Fibroblast of lung (primary cell): Measurements from ENCODE around the gene CDC25B. TPM values are rescaled to one million over a fixed set of nuclear protein-coding genes. Genes with fewer than 3 reads are reported as not detected.

ENCODE experiments used
- DNase-seq, 2 donors: peaks; one replicate each; pipeline versions ENCODE4 v3.0.0 to v3.0.0-alpha.2; 2010; ENCODE audit warnings: low read depth in 2 of 2
- H2AFZ ChIP-seq: 2 replicates; pipeline ENCODE4 v1.5.1; 2012; ENCODE audit warnings: low read length, control low read depth, inconsistent platforms
- H3K27ac ChIP-seq: 2 replicates; pipeline ENCODE4 v1.5.1; 2011; ENCODE audit warnings: low read length, control low read depth; ENCODE audit not compliant: insufficient read depth
- H3K27me3 ChIP-seq: 2 replicates; pipeline ENCODE4 v1.5.1; 2011; ENCODE audit warnings: mild to moderate bottlenecking, low read length; ENCODE audit not compliant: control insufficient read depth, insufficient read depth
- H3K36me3 ChIP-seq: 2 replicates; pipeline ENCODE4 v1.5.1; 2011; ENCODE audit warnings: low read length; ENCODE audit not compliant: control insufficient read depth, insufficient read depth
- H3K4me1 ChIP-seq: 2 replicates; pipeline ENCODE4 v1.5.1; 2011; ENCODE audit warnings: low read length; ENCODE audit not compliant: control insufficient read depth, insufficient read depth; ENCODE audit errors: extremely low read depth
- H3K4me2 ChIP-seq: 2 replicates; pipeline ENCODE4 v1.5.1; 2011; ENCODE audit warnings: low read length, control low read depth; ENCODE audit not compliant: insufficient read depth; ENCODE audit errors: extremely low read depth
- H3K4me3 ChIP-seq, 4 experiments: fragments of 200-600 bp in 1 of 4; sonication (generic) in 1 of 4; replicated peaks in 1 of 4; 2 replicates each; pipeline ENCODE4 v1.5.1; 2011 to 2016; ENCODE audit warnings: low read length in 4 of 4, low read depth in 3 of 4, mild to moderate bottlenecking in 3 of 4, control low read depth in 2 of 4, inconsistent platforms in 1 of 4, mixed read lengths in 1 of 4; ENCODE audit not compliant: insufficient read depth in 1 of 4; ENCODE audit errors: control extremely low read depth in 1 of 4
- H3K79me2 ChIP-seq: 2 replicates; pipeline ENCODE4 v1.5.1; 2012; ENCODE audit warnings: mild to moderate bottlenecking, low read length, inconsistent platforms; ENCODE audit not compliant: control insufficient read depth, insufficient read depth
- H3K9ac ChIP-seq: 2 replicates; pipeline ENCODE4 v1.5.1; 2011; ENCODE audit warnings: mild to moderate bottlenecking, low read length, control low read depth; ENCODE audit not compliant: insufficient read depth
- H3K9me3 ChIP-seq: 2 replicates; pipeline ENCODE4 v1.5.1; 2012; ENCODE audit warnings: low read depth, low read length; ENCODE audit not compliant: control insufficient read depth, insufficient read depth
- H4K20me1 ChIP-seq: 2 replicates; pipeline ENCODE4 v1.5.1; 2011; ENCODE audit warnings: low read length; ENCODE audit not compliant: control insufficient read depth, insufficient read depth; ENCODE audit errors: extremely low read depth
- EZH2 ChIP-seq: IDR thresholded peaks from 2 replicates; pipeline ENCODE4 v1.5.1; 2012; ENCODE audit warnings: low read length, control low read depth, mild to moderate bottlenecking; ENCODE audit errors: missing control alignments
- polyA plus RNA-seq, 2 donors: library from polyadenylated mRNA; depleted of rRNA in 1 of 2; stranded (reverse) in 1 of 2; unstranded in 1 of 2; fragments of >200 nt; gene quantifications; 2 replicates each; pipeline ENCODE4 v1.2.1, GENCODE V29; 2011 to 2012; ENCODE audit warnings: missing spikeins in 1 of 2
- total RNA-seq: library from RNA; depleted of rRNA; stranded (reverse); fragments of >200 nt; gene quantifications from 2 replicates; pipeline ENCODE4 v1.2.1, GENCODE V29; 2014
- TF ChIP-seq, protein P1 (sequence below), 2 donors: IDR thresholded peaks in 1 of 2; conservative IDR thresholded peaks in 1 of 2; 1 replicate in 1 of 2; 2 replicates in 1 of 2; pipeline ENCODE4 v1.5.1; 2011 to 2012; ENCODE audit warnings: low read length in 2 of 2, control low read depth in 1 of 2, inconsistent platforms in 1 of 2, low read depth in 1 of 2, mild to moderate bottlenecking in 1 of 2

Gene CDC25B
- total and polyA plus RNA-seq, 2 donors (not counting 1 experiment from before 2014, with no cell fraction given), result 38.2 to 62.1 TPM

DNA sequence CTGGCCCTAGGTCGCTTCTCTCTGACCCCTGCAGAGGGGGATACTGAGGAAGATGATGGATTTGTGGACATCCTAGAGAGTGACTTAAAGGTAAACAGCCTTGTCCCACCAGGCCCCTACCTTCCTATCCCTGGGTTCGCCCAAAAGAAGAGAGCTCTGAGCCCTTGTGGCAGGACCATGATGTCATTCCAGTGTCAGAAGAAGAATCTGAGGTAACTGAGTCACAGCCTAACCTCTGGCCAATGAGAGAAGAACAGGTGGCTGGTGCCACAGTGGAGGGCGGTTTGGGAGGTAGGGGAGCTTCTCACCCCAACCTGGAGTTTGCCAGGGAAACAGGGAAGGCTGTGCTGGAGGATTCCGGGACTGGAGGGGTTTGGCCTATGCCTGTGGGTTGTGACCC lies 5.2 kb downstream of the CDC25B start:
- no peak for TF ChIP-seq EZH2
- TF ChIP-seq, protein P1, sequence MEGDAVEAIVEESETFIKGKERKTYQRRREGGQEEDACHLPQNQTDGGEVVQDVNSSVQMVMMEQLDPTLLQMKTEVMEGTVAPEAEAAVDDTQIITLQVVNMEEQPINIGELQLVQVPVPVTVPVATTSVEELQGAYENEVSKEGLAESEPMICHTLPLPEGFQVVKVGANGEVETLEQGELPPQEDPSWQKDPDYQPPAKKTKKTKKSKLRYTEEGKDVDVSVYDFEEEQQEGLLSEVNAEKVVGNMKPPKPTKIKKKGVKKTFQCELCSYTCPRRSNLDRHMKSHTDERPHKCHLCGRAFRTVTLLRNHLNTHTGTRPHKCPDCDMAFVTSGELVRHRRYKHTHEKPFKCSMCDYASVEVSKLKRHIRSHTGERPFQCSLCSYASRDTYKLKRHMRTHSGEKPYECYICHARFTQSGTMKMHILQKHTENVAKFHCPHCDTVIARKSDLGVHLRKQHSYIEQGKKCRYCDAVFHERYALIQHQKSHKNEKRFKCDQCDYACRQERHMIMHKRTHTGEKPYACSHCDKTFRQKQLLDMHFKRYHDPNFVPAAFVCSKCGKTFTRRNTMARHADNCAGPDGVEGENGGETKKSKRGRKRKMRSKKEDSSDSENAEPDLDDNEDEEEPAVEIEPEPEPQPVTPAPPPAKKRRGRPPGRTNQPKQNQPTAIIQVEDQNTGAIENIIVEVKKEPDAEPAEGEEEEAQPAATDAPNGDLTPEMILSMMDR (conservative IDR thresholded peaks at IDR 0.05 in 1 of 2, IDR thresholded peaks at IDR 0.05 in 1 of 2; ENCODE audit: low read depth in 1 of 2, low read length in 2 of 2), result no peak
- Histone ChIP-seq H3K9ac (peak overlapping the region; percentile 4), H3K27me3 (no peaks in the 10 kb centered on the region), H4K20me1 (no peaks in the 10 kb centered on the region), H3K79me2 (peaks cover 61% of the 10 kb centered on the region), H3K4me2 (no peak overlapping the region), H3K9me3 (no peaks in the 10 kb centered on the region), H3K4me3 (no peak overlapping the region), H3K4me1 (peaks cover 40% of the 10 kb centered on the region), H3K27ac (no peak overlapping the region), H2AFZ (no peak overlapping the region), H3K36me3 (peaks cover 65% of the 10 kb centered on the region)
- DNase-seq, result no peak

DNA sequence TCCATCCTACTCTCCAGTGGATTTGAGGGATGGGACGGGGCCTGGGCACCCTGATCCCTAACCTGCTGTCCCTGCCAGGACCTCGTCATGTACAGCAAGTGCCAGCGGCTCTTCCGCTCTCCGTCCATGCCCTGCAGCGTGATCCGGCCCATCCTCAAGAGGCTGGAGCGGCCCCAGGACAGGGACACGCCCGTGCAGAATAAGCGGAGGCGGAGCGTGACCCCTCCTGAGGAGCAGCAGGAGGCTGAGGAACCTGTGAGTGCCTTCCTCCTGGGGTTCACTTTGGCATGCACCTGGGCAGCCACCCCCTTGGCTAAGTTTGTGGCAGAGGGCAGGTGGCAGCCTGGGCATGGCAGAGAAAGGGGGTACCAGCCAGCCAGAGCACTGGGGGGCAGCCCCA lies 5.7 kb downstream of the CDC25B start:
- Histone ChIP-seq H3K4me3 (no peak overlapping the region), H3K4me1 (peaks cover 43% of the 10 kb centered on the region), H3K36me3 (peaks cover 65% of the 10 kb centered on the region), H3K9me3 (no peaks in the 10 kb centered on the region), H3K4me2 (no peak overlapping the region), H3K9ac (no peak overlapping the region), H3K79me2 (peaks cover 56% of the 10 kb centered on the region), H2AFZ (no peak overlapping the region), H3K27me3 (no peaks in the 10 kb centered on the region), H4K20me1 (no peaks in the 10 kb centered on the region), H3K27ac (no peak overlapping the region)
- no peak for TF ChIP-seq EZH2
- TF ChIP-seq, protein P1 (conservative IDR thresholded peaks at IDR 0.05 in 1 of 2, IDR thresholded peaks at IDR 0.05 in 1 of 2; ENCODE audit: low read depth in 1 of 2, low read length in 2 of 2), result no peak
- no peak for DNase-seq

DNA sequence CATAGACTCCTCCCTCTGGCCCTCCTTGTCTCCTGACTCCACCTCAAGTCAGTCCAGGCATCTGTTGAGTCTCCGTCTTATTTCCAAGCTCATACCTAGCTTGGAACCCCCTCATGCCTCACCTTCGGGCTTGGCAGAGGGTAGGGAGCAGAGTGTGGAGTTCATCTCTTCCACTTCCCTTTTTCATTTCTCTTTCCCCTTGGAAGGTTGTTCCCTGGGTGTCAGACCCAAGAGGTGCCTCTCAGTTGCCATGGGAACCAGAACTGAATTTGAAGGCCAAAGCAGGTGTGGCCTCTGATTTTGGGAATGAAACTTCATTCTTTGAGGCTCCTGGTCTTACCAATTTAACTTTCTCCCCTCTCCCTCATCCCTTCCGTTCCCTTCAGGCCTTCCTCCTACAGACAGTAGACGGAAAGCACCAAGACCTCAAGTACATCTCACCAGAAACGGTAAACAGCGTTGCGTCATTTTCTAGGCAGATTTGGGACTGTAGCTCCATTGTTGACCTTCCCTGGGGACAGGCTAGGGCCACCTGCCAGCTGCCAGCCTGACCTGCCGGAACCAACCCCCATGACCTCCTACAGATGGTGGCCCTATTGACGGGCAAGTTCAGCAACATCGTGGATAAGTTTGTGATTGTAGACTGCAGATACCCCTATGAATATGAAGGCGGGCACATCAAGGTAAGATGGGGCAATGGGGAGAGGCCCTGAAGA lies 6.6 kb downstream of the CDC25B start:
- H3K27ac ChIP-seq, result no peak overlapping the region
- no peaks in the 10 kb centered on the region for H3K9me3 ChIP-seq
- H3K9ac ChIP-seq, result no peak overlapping the region
- no peak overlapping the region for H3K4me2 ChIP-seq
- no peaks in the 10 kb centered on the region for H4K20me1 ChIP-seq
- H2AFZ ChIP-seq, result no peak overlapping the region
- peaks cover 65% of the 10 kb centered on the region for H3K36me3 ChIP-seq
- H3K79me2 ChIP-seq, result peaks cover 47% of the 10 kb centered on the region
- DNase-seq, result no peak
- no peaks in the 10 kb centered on the region for H3K27me3 ChIP-seq
- peaks cover 49% of the 10 kb centered on the region for H3K4me1 ChIP-seq
- TF ChIP-seq, protein P1 (conservative IDR thresholded peaks at IDR 0.05 in 1 of 2, IDR thresholded peaks at IDR 0.05 in 1 of 2; ENCODE audit: low read depth in 1 of 2, low read length in 2 of 2), result no peak
- TF ChIP-seq EZH2, result no peak
- H3K4me3 ChIP-seq, result no peak overlapping the region
